HEK293 (cell line): Measurements from ENCODE around the gene MUC2.

Experiments used
- AEBP2 ChIP-seq: fragments of 450-650 bp; formaldehyde crosslinking; IDR thresholded peaks from 2 replicates; pipeline ENCODE4 v1.5.1; 2016; ENCODE audit warnings: missing biosample characterization, missing genetic modification characterization, borderline replicate concordance
- ZNF121 ChIP-seq: fragments of 450-650 bp; formaldehyde crosslinking; IDR thresholded peaks from 2 replicates; pipeline ENCODE4 v1.5.1; 2016; ENCODE audit warnings: missing biosample characterization, missing genetic modification characterization

DNA sequence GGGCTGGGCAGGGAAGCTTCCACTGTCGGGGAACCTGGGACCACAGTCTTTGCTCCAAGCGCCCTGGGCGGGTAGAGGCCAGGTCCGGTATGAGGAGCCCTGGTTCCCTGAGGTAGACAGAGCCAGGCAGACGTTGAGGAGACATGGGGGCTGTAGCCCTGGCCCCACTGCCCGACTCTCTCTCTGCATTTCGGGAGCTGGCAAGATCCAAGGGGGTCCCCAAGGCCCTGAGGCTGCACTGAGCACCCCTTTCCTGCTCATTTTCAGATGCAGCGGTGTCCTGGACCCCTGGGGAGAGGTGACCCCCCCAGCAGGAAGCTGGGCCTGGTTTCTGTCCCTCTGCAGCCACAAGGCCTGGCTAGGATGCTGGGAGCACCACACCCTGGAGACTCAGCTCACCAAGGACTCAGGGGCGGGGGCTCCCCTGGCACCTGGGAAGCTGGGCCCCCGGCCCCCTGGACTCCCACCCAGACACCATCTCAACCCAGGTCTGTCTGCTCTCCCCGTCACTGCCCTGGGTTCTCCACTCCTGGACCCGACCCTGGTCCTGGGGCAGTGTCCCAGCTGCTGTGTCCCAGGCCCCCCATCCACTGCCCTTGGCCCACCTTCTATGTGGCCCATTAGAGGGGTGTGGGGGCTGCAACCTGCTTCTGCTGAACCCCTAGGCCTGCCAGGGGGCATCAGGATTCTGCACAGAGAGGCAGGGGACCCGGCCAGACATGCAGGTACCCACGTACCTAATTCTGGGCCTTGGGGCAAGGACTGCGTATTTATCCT, 23.1 kb upstream of the MUC2 start:
- no peak for TF ChIP-seq AEBP2 (tag by site-specific recombination)
- TF ChIP-seq ZNF121, result no peak
